ENCODE results near the gene ARHGAP26. TPM values are rescaled to one million over a fixed set of nuclear protein-coding genes. Genes with fewer than 3 reads are reported as not detected.
A peak's percentile ranks its signal among the peaks of the same experiment; 100 is the strongest.

The ARHGAP26 gene
- total and polyA plus RNA-seq, 5 donors: 13.2 to 56.9 (median 47.0) TPM

DNA sequence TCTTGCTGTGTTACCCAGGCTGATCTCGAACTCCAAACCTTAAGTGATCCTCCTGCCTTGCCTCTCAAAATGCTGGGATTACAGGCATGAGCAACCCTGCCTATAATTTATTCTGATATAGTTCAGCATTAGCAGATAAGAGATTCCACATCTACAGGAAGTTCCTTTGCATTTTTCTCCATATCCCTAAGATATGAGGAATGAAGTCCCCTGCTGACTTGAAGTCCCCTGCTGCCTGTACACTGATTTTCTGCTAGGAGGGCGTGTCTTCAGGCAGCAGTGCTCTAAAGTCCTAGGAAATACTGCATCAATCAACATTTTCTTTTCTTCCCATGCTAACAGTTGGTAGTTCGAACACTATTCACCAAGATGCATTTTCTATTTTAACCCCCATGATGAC is 105.8 kb downstream of the ARHGAP26 start:
- Histone ChIP-seq H3K4me1 (ENCODE audit: control insufficient read depth, insufficient read depth, low read length) (peaks cover 25% of the 10 kb centered on the region), H3K4me3 (ENCODE audit: low read length) (no peak overlapping the region), H3K27me3 (ENCODE audit: control insufficient read depth, insufficient read depth) (no peaks in the 10 kb centered on the region), H3K27ac (ENCODE audit: low read length) (no peak overlapping the region), H3K9me3 (ENCODE audit: control insufficient read depth, low read length) (no peaks in the 10 kb centered on the region)
- DNase-seq (no peak), ATAC-seq (no peak)
- WGBS: 95% methylated on average over 3 of the region's 3 CpGs
- intact Hi-C loops (cut with DNase I): loop anchor here in 2 of 4 donors (10.0 kb wide), 2 partner anchors 131 to 261 kb away; no protein-coding TSS in a partner anchor

DNA sequence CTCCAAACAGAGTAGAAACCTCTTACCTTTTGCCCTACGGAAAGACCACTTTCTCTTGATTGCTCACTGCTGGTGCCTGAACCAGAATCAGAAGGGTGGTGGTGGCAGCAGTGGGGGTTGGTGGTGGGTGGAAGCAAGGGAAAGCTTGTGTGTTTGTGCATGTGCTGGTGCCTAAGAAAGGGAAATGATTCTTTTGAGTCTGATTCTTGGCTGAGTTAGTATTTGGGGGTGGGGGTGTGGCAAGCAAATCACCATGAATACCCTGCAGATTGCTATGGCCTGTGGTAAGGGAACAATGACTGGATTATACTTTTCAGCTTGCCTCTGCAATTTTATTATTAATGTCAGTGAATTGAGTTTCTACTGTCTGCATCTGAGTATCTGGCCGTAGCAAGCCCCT is 106.6 kb downstream of the ARHGAP26 start:
- H3K4me1 ChIP-seq (ENCODE audit: control insufficient read depth, insufficient read depth, low read length): peaks cover 19% of the 10 kb centered on the region
- ATAC-seq: no peak

DNA sequence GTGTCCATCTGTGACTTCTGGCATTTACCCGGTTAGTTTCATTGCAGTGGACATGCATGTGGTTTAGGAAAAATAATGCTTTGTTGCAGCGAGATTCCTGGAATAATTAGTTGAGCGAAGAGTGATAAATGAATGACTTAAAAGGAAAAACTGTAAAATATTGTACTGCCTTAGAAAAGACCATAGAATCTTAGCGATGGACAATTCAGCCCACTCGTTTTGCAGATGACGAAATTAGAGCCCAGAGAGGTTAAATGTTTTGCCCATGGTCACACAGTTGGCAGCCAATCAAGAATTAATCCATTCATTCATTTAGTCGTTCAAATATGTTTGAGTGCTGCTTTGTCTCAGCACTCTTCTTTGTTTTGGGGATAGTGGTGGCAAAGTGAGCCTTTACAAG is 107.9 kb downstream of the ARHGAP26 start:
- Histone ChIP-seq H3K27ac (ENCODE audit: low read length) (no peak overlapping the region), H3K27me3 (ENCODE audit: control insufficient read depth, insufficient read depth) (no peaks in the 10 kb centered on the region), H3K4me3 (ENCODE audit: low read length) (no peak overlapping the region), H3K4me1 (ENCODE audit: control insufficient read depth, insufficient read depth, low read length) (peaks cover 16% of the 10 kb centered on the region), H3K9me3 (ENCODE audit: control insufficient read depth, low read length) (no peaks in the 10 kb centered on the region)
- DNase-seq (no peak), ATAC-seq (no peak)
- intact Hi-C loops (cut with DNase I): loop anchor here in 2 of 4 donors (10.0 kb wide), 2 partner anchors 133 to 263 kb away; no protein-coding TSS in a partner anchor
- 82% methylated on average over 7 of the region's 7 CpGs for WGBS

More for the DNA sequence above, 106.6 kb downstream of the ARHGAP26 start:
- Histone ChIP-seq H3K27me3 (ENCODE audit: control insufficient read depth, insufficient read depth) (no peaks in the 10 kb centered on the region), H3K4me3 (ENCODE audit: low read length) (no peak overlapping the region), H3K27ac (ENCODE audit: low read length) (no peak overlapping the region), H3K9me3 (ENCODE audit: control insufficient read depth, low read length) (no peaks in the 10 kb centered on the region)
- intact Hi-C loops (cut with DNase I): loop anchor here in 2 of 4 donors (10.0 kb wide), 2 partner anchors 132 to 262 kb away; no protein-coding TSS in a partner anchor
- DNase-seq: no peak
- 79% methylated on average over 2 of the region's 2 CpGs for WGBS

DNA sequence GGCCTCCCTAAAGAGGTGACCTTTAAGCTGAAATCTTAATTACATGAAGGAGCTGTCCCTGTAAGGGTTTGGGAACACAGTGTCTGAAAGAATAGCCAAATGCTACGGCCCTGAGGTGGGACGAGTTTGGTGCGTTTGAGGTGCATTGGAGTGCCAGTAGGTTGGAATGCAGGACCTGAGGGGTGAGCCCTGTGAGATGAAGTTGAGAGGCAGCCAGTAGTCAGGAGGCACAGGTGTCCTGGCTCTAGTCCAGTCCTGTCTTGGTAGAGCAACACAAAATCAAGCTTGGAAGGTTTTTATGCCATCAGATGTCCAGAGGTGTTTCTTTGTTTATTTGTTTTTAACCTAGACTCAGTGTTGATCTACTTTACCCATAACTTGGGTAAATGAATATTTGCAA is 108.5 kb downstream of the ARHGAP26 start:
- peaks cover 15% of the 10 kb centered on the region for H3K4me1 ChIP-seq (ENCODE audit: control insufficient read depth, insufficient read depth, low read length)
- H3K4me3 ChIP-seq (ENCODE audit: low read length): no peak overlapping the region
- intact Hi-C loops (cut with DNase I): loop anchor here in 2 of 4 donors (10.0 kb wide), 2 partner anchors 134 to 264 kb away; no protein-coding TSS in a partner anchor
- no peak overlapping the region for H3K27ac ChIP-seq (ENCODE audit: low read length)
- ATAC-seq (no peak), DNase-seq (no peak)
- WGBS: 61% methylated on average over 3 of the region's 3 CpGs
- no peaks in the 10 kb centered on the region for H3K9me3 ChIP-seq (ENCODE audit: control insufficient read depth, low read length)
- H3K27me3 ChIP-seq (ENCODE audit: control insufficient read depth, insufficient read depth): no peaks in the 10 kb centered on the region

DNA sequence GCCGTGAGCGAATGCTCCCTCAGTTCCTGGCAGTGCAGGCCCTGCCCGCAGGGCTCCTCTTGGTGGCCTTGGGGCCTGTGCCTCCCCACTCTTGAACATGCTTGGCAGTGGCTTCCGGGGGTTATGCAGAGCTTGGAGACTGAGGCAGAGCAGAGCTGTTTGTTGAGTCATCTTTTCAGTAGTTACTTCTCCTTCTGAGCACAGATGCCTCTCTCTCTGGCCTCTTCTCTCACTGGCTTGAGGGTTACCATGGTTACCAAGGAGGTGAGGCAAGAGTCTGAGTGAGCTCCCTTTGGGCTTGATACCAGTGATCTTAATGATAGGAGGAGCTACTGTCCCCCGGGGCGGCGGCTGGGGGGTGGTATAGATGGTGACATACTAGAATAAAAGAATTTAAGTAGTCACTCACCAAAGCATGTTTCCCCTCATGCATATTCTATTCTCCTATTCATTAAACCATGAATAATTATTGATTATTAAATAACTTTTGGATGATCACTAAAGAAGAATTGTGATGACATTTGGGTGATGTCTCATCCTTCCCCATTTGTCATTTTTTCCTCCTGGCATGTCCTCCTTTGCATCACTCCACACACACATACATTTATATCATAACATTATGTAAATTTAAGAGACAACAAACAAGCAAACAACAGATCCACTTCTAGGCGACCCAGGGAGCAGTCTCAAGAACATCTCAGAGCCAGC is 111.1 kb downstream of the ARHGAP26 start:
- H3K9me3 ChIP-seq (ENCODE audit: control insufficient read depth, low read length): no peaks in the 10 kb centered on the region
- peaks cover 4% of the 10 kb centered on the region for H3K4me1 ChIP-seq (ENCODE audit: control insufficient read depth, insufficient read depth, low read length)
- 70% methylated on average over 8 of the region's 8 CpGs for WGBS
- no peak overlapping the region for H3K4me3 ChIP-seq (ENCODE audit: low read length)
- ATAC-seq (no peak), DNase-seq (peak in 1 of 3 donors; percentile 60)
- H3K27ac ChIP-seq (ENCODE audit: low read length): peak overlapping the region; percentile 16
- H3K27me3 ChIP-seq (ENCODE audit: control insufficient read depth, insufficient read depth): no peaks in the 10 kb centered on the region
- intact Hi-C loops (cut with DNase I): loop anchor here in 3 of 4 donors (2.0 to 10.0 kb wide), 4 partner anchors 162 to 266 kb away; no protein-coding TSS in a partner anchor

DNA sequence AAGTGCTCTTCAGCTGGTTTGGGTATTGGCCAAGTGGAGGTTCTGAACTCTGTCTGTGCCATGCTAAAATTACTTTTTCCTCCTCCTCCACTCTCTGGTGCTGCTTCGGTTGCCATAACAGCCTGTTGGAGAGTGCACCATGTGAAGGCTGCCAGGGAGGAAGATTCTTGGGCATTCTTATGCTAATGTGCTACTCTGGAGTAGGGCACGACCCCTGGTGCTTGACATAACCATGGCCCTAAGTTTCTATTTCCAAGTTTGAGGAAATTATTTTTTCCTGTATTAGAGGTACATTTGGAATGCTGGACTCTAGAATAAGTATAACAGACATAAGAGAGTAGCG is 111.6 kb downstream of the ARHGAP26 start:
- no peaks in the 10 kb centered on the region for H3K9me3 ChIP-seq (ENCODE audit: control insufficient read depth, low read length)
- DNase-seq (no peak), ATAC-seq (peak; percentile 32 to 60)
- H3K27ac ChIP-seq (ENCODE audit: low read length): peak overlapping the region; percentile 48
- peaks cover 4% of the 10 kb centered on the region for H3K4me1 ChIP-seq (ENCODE audit: control insufficient read depth, insufficient read depth, low read length)
- 65% methylated on average over 3 of the region's 3 CpGs for WGBS
- H3K4me3 ChIP-seq (ENCODE audit: low read length): no peak overlapping the region
- no peaks in the 10 kb centered on the region for H3K27me3 ChIP-seq (ENCODE audit: control insufficient read depth, insufficient read depth)
- intact Hi-C loops (cut with DNase I): loop anchor here in 3 of 4 donors (2.0 to 10.0 kb wide), 4 partner anchors 163 to 267 kb away; no protein-coding TSS in a partner anchor

DNA sequence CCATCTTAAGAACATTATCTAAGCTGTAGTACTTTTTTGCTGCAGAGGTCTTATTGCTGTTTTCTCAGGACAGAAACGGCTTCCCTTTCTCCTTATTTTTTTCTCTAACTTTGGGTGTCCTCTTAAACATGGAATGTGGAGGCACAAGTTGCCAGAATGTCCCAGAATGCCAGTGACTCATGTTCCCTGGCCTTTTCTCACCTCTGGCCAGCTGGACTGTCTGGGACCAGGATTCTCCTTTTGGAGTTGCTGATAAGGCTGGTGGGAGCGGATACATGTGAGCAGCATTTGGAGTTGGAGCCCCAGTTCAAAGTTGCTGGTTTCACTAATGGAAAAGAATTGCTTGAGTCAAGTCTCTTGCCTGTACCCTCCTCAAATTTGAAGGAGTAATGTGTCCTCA is 112.8 kb downstream of the ARHGAP26 start:
- Histone ChIP-seq H3K9me3 (ENCODE audit: control insufficient read depth, low read length) (no peaks in the 10 kb centered on the region), H3K4me3 (ENCODE audit: low read length) (no peak overlapping the region), H3K27me3 (ENCODE audit: control insufficient read depth, insufficient read depth) (no peaks in the 10 kb centered on the region), H3K4me1 (ENCODE audit: control insufficient read depth, insufficient read depth, low read length) (peaks cover 4% of the 10 kb centered on the region), H3K27ac (ENCODE audit: low read length) (peak overlapping the region; percentile 33)
- intact Hi-C loops (cut with DNase I): loop anchor here in 2 of 4 donors (5.0 to 10.0 kb wide), 2 partner anchors 166 to 268 kb away; no protein-coding TSS in a partner anchor
- DNase-seq (peak; percentile 68 to 77 (median 76)), ATAC-seq (peak; percentile 78 to 88)
- WGBS: 29% methylated on average over 2 of the region's 2 CpGs

DNA sequence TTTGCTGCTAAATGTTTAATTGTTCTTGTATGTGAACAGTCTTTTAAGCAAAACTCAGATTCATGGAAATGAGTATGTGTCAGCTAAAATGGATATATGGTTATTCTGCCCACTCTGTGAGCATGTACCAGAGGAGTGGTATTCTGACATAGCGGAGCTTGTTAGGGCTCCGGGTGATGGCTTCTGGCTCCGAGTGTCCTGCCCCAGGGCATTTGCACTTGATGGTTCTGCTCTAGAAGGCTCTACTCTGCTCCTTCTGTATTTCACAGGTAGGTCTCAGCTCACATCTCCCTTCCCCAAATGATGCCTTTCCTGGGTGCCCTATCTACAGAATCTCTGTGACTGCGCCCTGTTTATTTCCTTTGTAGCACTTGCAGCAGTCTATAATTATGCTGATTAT is 113.3 kb downstream of the ARHGAP26 start:
- intact Hi-C loops (cut with DNase I): loop anchor here in 2 of 4 donors (5.0 to 10.0 kb wide), 2 partner anchors 166 to 269 kb away; no protein-coding TSS in a partner anchor
- peak in 1 of 2 donors; percentile 2 for ATAC-seq
- H3K9me3 ChIP-seq (ENCODE audit: control insufficient read depth, low read length): no peaks in the 10 kb centered on the region
- peak overlapping the region; percentile 87 for H3K27ac ChIP-seq (ENCODE audit: low read length)
- H3K4me1 ChIP-seq (ENCODE audit: control insufficient read depth, insufficient read depth, low read length): peaks cover 4% of the 10 kb centered on the region
- no peak overlapping the region for H3K4me3 ChIP-seq (ENCODE audit: low read length)
- DNase-seq: no peak
- 81% methylated on average over 4 of the region's 4 CpGs for WGBS
- H3K27me3 ChIP-seq (ENCODE audit: control insufficient read depth, insufficient read depth): no peaks in the 10 kb centered on the region

DNA sequence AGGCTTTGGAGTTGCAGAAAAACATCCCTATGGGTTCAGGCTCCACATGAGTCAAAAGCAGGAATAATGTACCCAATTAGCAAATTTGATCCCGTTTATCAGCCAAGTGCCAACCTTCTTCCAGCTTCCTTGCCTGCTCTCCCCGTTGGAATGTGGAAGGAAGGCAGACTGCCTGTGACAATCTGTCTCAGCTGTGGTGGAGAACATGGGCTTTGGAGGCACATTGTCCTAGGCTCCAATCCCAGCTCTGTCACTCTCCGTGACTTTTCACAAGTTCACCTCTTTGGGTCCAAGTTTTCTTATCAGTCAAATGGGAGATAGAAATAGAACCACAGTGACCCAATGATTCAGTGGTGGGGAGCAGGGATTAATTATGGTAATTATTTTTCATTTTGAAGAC is 113.9 kb downstream of the ARHGAP26 start:
- Histone ChIP-seq H3K27me3 (ENCODE audit: control insufficient read depth, insufficient read depth) (no peaks in the 10 kb centered on the region), H3K4me3 (ENCODE audit: low read length) (no peak overlapping the region), H3K9me3 (ENCODE audit: control insufficient read depth, low read length) (no peaks in the 10 kb centered on the region), H3K27ac (ENCODE audit: low read length) (peak overlapping the region; percentile 75), H3K4me1 (ENCODE audit: control insufficient read depth, insufficient read depth, low read length) (peaks cover 4% of the 10 kb centered on the region)
- ATAC-seq (peak; percentile 25 to 44), DNase-seq (no peak)
- intact Hi-C loops (cut with DNase I): loop anchor here in 2 of 4 donors (5.0 to 10.0 kb wide), 2 partner anchors 167 to 269 kb away; no protein-coding TSS in a partner anchor
- WGBS: 37% methylated on average over 3 of the region's 3 CpGs

DNA sequence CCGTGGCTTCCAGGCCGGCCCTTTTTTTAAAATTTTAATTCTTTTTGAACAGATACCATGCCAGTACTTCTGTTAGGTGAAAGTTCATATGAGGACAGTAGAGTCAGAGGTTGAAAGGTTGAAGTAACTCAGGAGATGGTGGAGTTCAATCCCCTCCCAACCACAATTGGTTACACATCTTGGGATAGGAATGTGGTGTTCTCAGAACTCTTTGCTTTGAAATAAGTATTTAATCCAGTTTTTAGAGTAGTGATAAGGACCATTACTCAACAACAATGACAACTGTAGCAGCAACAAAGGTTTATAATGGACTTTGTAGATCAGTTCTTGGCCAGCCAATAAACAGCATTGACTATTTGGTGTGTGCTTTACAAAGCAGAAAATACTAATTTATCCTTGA is 116.0 kb downstream of the ARHGAP26 start:
- Histone ChIP-seq H3K27ac (ENCODE audit: low read length) (no peak overlapping the region), H3K4me3 (ENCODE audit: low read length) (no peak overlapping the region), H3K27me3 (ENCODE audit: control insufficient read depth, insufficient read depth) (no peaks in the 10 kb centered on the region), H3K9me3 (ENCODE audit: control insufficient read depth, low read length) (no peaks in the 10 kb centered on the region), H3K4me1 (ENCODE audit: control insufficient read depth, insufficient read depth, low read length) (peaks cover 5% of the 10 kb centered on the region)
- no peak for DNase-seq
- 52% methylated on average over 2 of the region's 2 CpGs for WGBS
- intact Hi-C loops (cut with DNase I): loop anchor here in 2 of 4 donors (5.0 to 10.0 kb wide), 2 partner anchors 164 to 271 kb away; no protein-coding TSS in a partner anchor
- no peak for ATAC-seq

DNA sequence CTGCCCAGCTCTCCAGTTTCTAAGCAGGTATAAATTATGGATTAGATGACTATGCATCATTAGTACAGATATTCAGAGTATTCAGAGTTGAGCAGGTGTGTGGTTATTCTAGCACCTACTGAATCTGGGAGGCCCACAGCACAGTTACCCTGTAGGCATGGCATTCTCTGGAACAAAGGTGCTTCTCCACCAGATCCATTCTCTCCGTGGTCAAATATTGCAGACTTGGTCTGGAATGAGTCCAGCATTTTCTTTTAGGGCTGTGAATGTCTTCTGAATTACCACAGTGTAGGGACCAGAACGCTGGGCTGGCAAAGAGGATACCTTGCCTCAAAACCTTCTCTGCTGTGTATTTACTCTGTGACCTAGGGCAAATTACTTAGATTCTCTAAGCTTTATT is 116.8 kb downstream of the ARHGAP26 start:
- Histone ChIP-seq H3K4me1 (ENCODE audit: control insufficient read depth, insufficient read depth, low read length) (peaks cover 5% of the 10 kb centered on the region), H3K27me3 (ENCODE audit: control insufficient read depth, insufficient read depth) (no peaks in the 10 kb centered on the region), H3K4me3 (ENCODE audit: low read length) (no peak overlapping the region), H3K27ac (ENCODE audit: low read length) (peak overlapping the region; percentile 31), H3K9me3 (ENCODE audit: control insufficient read depth, low read length) (no peaks in the 10 kb centered on the region)
- ATAC-seq (no peak), DNase-seq (no peak)
- intact Hi-C loops (cut with DNase I): loop anchor here in 2 of 4 donors (5.0 to 10.0 kb wide), 2 partner anchors 165 to 272 kb away; no protein-coding TSS in a partner anchor
- 53% methylated on average over 2 of the region's 2 CpGs for WGBS
